H54 (cell line): ENCODE measurements around the gene TMEM132D.

Source experiments
- DNase-seq: peaks from one replicate; pipeline ENCODE4 v3.0.0; 2011; ENCODE audit warnings: low spot score, mixed read lengths; ENCODE audit not compliant: insufficient read length
- FAIRE-seq: peaks from 3 replicates; lab custom pipeline; 2011; peaks lifted over from hg19 to GRCh38; lab: Jason Lieb, UNC
- POLR2A ChIP-seq: IDR thresholded peaks from 2 replicates; pipeline ENCODE4 v1.6.1; 2011; ENCODE audit warnings: low read depth, mild to moderate bottlenecking, low read length

Gene TMEM132D

DNA sequence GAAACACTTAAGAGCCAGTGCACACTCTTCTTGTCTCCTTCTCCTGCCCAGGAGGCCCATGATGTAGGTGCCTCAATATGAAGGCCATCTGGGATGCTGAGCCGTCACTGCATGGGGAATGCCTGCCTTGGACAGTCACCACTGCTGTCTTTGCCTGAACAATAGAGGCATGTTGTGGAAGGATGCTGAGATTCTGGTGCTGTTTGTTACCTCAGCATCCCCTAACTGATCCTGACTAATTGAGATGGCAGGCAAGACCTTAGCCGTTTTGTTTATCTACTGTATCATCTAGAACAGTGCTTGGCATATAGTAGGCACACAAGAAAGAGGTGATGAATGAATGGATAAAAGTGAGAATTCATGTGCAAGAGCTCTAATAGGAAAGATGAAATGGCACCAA, 797.1 kb downstream of the TMEM132D start:
- TF ChIP-seq POLR2A = no peak
- no peak for FAIRE-seq
- no peak for DNase-seq

- FAIRE-seq = no peak
Observed at GRCh38 chr12:129103231-129103630, 800.6 kb downstream of the TMEM132D start.

DNA sequence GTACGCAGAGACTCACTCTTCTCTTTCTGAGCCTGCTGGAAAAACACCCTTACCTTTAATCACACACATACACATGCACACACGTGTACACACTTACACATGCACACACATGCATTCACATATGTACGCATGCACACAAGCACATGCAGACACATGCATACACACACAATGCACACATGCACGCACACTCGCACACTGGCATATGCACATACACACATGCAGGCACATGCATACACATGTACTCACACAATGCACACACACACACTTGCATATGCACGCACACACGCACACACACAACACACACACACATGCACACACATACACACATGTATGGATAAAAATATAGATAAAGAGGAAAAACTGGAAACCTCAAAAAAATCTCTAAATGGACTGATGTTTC, 801.6 kb downstream of the TMEM132D start:
- TF ChIP-seq POLR2A = no peak
- DNase-seq = no peak
- no peak for FAIRE-seq

More at GRCh38 chr12:129103231-129103630, 800.6 kb downstream of the TMEM132D start:
- DNase-seq = no peak
- TF ChIP-seq POLR2A = no peak

DNA sequence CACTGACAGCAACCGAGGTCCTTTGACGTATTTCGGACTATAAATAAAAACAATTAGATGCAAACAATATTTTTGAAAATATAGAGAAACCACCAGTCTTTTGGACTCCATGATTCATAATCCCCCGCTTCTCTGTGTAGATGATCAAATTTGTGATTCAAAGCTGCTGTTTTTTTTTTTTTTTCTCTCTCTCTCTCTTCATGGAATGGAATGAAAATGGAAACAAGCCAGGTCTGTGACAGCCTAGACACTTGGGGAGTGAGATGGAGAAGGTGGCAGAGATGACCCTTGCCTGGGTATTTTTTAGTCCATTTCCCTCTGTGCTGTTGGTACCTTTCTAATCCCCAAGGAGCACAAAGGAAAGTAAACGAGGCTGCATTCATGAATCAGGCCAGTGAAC, 802.0 kb downstream of the TMEM132D start:
- no peak for TF ChIP-seq POLR2A
- FAIRE-seq (no peak), DNase-seq (no peak)

DNA sequence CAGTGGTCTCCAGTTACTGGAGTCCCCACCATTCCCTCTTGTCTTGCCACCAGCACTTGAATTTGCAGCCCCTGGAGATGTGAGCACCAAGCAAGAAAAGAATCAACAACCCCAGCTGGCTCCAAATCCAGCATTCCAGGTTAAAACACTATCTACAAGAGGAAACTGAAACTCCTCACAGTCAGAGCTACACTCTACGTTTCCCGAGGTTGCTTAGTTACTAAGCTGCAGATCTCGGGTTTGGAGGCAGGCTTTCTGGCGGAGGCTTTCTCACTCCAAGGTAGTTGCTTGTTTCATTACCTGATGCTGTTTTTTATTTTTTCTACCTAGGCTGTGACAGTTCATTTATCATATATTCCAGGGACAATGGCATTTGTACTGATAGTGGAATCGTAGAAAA, 802.4 kb downstream of the TMEM132D start:
- DNase-seq (no peak), FAIRE-seq (no peak)
- no peak for TF ChIP-seq POLR2A

GRCh38 chr12:129097451-129097850, 806.4 kb downstream of the TMEM132D start:
- DNase-seq = no peak
- no peak for TF ChIP-seq POLR2A
- FAIRE-seq = no peak

- FAIRE-seq = no peak
Observed at GRCh38 chr12:129096968-129097367, 806.9 kb downstream of the TMEM132D start.

GRCh38 chr12:129096184-129096583, 807.6 kb downstream of the TMEM132D start:
- DNase-seq (no peak), FAIRE-seq (no peak)
- TF ChIP-seq POLR2A = no peak

More at GRCh38 chr12:129096968-129097367, 806.9 kb downstream of the TMEM132D start:
- DNase-seq = no peak
- TF ChIP-seq POLR2A = no peak

DNA sequence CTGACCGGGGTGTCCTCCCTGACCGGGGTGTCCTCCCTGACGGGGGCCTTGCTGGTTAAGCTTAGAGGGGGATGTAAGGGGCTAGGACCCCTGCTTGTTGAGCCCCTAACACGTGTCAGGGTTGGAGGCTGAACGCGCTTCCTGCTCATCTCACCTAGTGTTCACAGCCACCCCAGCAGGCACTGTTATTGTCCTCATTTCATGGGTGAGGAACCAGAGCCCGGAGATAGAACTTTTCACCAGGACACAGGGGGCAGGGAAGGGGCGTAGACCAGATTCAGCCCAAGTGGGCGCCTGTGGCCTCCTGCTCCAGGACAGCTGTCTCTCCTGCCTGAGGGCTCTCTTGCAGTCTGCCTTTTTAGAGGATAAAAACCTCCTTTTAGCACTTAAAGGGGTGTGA, 814.2 kb downstream of the TMEM132D start:
- no peak for TF ChIP-seq POLR2A
- no peak for FAIRE-seq
- no peak for DNase-seq

DNA sequence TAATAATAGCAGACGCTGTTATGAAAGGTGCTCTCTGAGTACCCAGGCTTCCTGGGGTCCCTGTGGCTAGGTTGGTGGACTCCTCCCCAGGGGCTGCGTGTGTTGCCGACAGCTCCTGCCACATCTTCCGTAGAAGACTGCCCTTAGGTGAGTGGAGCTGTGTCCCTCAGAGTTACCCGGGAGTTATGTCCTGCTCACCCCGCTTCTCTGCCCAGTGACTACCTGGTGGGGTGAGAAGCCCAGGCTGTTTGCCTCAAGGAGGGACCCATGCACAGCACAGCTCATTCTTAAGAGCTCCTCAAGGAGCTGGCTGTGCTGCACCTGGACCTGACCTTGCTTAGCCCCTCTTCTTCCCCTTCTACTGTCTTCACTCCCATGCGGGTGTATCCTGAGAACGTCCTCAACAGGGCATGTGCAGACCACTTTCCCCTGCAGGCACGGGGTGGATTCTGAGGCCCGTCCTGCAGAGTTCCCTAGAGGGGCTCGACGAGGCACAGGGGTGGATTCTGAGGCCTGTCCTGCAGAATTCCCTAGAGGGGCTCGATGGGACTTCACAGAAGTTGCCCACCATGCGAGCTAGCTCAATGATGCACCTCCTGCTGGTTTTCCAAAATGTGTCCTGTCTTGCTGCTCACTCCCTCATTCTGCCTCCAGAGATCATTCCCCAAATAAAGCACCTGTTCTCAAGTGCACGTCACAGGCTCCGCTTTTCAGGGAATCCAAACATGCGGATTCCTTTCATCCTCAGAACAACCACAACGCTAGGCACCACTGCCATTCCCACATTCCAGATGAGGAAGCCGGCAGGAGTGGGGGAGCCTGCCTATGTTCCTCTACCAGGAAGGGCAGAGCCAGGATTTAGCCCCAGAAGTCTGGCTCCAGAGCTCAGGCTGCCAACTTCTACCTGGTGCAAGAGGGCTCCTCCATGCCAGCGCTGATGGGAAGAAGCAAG, 818.7 kb downstream of the TMEM132D start:
- TF ChIP-seq POLR2A = no peak
- DNase-seq (no peak), FAIRE-seq (no peak)

GRCh38 chr12:129083121-129083840, 820.5 kb downstream of the TMEM132D start:
- DNase-seq (no peak), FAIRE-seq (no peak)
- TF ChIP-seq POLR2A = no peak

DNA sequence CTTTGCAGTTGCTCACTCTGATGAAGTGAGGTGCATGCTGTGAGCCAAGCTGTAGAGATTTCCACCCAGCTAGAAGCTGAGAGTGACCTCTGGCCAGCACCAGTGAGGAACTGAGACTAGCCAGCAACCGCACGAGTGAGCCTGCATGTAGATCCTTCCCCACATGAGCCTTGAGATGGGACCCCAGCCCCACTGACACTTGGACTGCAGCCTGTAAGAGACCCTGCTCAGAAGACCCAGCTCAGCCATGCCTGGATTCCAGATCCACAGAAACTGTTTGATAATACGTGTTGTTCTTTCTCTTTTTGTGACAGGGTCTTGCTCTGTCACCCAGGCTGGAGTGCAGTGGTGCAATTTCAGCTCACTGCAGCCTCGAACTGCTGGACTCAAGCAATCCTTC, 821.4 kb downstream of the TMEM132D start:
- FAIRE-seq (no peak), DNase-seq (no peak)
- no peak for TF ChIP-seq POLR2A

- FAIRE-seq (no peak), DNase-seq (no peak)
- no peak for TF ChIP-seq POLR2A
Observed at GRCh38 chr12:129081755-129082250, 822.0 kb downstream of the TMEM132D start.

DNA sequence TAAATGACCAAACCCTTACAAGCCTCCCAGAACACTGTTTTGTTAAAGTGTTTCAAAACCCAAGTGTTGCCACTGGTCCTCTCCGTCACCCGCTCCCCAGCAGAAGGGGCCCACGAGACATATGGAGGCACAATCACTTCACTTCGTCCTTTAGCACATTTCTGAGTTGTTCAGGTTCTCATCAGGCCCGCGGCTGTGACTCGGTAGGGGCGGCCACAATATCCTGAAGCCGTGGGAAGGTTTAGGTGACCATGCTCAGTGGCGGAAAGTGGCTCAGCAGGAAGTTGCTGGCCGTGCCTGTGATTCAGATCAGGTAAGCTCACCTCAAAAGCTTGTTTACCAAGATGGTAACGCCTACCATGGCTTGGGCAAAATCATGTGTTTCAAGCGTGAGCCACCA, 823.0 kb downstream of the TMEM132D start:
- FAIRE-seq = no peak
- DNase-seq = no peak
- TF ChIP-seq POLR2A = no peak
